Mucosa of stomach (tissue), 1 donor: ENCODE data around the gene PCSK6.

Experiments used
- H3K27me3 ChIP-seq: one replicate; pipeline ENCODE4 v1.7.0; 2013; ENCODE audit warnings: mild to moderate bottlenecking, low read length; ENCODE audit not compliant: control insufficient read depth, insufficient read depth
- H3K36me3 ChIP-seq: one replicate; pipeline ENCODE4 v1.7.0; 2013; ENCODE audit warnings: low read length; ENCODE audit not compliant: control insufficient read depth, insufficient read depth
- H3K4me1 ChIP-seq: one replicate; pipeline ENCODE4 v1.7.0; 2013; ENCODE audit warnings: mild to moderate bottlenecking, low read length; ENCODE audit not compliant: control insufficient read depth, insufficient read depth
- H3K4me3 ChIP-seq: one replicate; pipeline ENCODE4 v1.7.0; 2013; ENCODE audit warnings: low read length
- H3K9ac ChIP-seq: one replicate; pipeline ENCODE4 v1.7.0; 2013; ENCODE audit warnings: mild to moderate bottlenecking, low read length, moderate library complexity
- H3K9me3 ChIP-seq: one replicate; pipeline ENCODE4 v1.7.0; 2013; ENCODE audit warnings: mild to moderate bottlenecking, low read length, moderate library complexity; ENCODE audit not compliant: control insufficient read depth
- donor health status: Pancreatic carcinoma.

Gene PCSK6

DNA sequence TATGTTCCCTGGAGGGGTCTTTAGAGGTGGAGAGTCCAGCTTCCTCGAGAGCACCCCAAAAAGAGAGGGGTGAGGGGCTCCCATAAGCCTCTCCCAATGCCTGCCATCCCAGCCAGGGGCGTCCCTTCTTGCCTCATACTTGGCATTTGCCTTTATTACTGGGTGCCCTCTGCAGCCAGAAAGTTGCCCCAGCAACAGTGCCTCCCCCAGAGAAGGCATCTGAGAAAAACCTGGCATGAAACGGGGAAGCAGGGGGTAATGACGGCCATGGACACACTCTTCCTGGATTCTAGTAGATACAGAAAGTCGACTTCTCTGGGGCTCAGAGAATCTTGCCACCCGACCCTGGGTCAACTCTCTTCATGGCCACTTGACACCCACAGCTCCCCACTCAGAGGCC is 90.1 kb downstream of the PCSK6 start:
- H3K9ac ChIP-seq, result no peak overlapping the region
- H3K9me3 ChIP-seq, result no peaks in the 10 kb centered on the region
- no peaks in the 10 kb centered on the region for H3K27me3 ChIP-seq
- H3K4me3 ChIP-seq, result no peak overlapping the region
- no peaks in the 10 kb centered on the region for H3K4me1 ChIP-seq
- H3K36me3 ChIP-seq, result no peaks in the 10 kb centered on the region

DNA sequence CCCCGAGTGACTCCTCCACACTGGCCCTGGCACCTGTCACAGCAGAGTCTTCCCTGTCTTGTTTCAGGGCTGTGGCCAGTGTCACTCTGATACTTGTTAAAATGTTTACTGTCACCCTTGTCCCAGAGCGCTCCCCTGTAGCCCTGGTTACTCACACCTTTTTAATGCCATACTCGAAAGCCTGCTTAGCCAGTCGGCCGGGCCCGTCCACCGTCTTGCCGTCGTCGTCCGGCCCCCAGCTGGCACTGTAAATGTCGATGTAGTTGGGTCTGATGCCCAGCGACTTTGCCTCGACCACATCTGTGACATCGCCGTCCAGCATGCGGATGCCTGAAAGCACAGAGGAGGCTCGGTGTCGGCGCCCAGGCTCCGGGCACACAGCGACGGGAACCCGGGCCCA is 91.3 kb downstream of the PCSK6 start:
- H3K27me3 ChIP-seq, result no peaks in the 10 kb centered on the region
- no peaks in the 10 kb centered on the region for H3K4me1 ChIP-seq
- H3K9ac ChIP-seq, result no peak overlapping the region
- H3K4me3 ChIP-seq, result no peak overlapping the region
- H3K36me3 ChIP-seq, result no peaks in the 10 kb centered on the region
- H3K9me3 ChIP-seq, result no peaks in the 10 kb centered on the region

DNA sequence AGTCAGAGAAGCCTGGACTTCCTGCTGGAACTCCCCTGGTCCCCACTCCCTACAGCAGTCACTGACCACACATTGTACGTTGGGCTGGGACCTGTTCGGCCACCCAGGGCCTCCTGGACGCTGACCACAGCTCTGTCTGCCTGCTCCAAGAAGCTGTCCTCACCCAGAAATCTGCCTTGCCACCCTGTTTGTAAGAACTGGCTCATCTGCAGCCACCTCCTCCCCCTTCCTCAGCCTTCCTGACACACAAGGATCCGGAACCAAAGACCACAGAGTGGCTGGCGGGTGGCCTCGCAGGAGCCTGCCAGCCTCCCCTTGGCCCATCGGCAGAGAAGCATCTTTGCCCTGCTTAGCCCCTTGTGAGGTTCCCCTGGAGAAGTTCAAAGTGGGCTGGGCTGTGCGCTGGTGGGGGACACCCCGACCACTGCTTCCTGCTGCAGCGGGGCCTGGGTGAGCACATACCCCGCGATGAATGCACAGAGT is 91.9 kb downstream of the PCSK6 start:
- Histone ChIP-seq H3K4me1 (no peaks in the 10 kb centered on the region), H3K9ac (no peak overlapping the region), H3K9me3 (no peaks in the 10 kb centered on the region), H3K27me3 (no peaks in the 10 kb centered on the region), H3K4me3 (no peak overlapping the region), H3K36me3 (no peaks in the 10 kb centered on the region)

DNA sequence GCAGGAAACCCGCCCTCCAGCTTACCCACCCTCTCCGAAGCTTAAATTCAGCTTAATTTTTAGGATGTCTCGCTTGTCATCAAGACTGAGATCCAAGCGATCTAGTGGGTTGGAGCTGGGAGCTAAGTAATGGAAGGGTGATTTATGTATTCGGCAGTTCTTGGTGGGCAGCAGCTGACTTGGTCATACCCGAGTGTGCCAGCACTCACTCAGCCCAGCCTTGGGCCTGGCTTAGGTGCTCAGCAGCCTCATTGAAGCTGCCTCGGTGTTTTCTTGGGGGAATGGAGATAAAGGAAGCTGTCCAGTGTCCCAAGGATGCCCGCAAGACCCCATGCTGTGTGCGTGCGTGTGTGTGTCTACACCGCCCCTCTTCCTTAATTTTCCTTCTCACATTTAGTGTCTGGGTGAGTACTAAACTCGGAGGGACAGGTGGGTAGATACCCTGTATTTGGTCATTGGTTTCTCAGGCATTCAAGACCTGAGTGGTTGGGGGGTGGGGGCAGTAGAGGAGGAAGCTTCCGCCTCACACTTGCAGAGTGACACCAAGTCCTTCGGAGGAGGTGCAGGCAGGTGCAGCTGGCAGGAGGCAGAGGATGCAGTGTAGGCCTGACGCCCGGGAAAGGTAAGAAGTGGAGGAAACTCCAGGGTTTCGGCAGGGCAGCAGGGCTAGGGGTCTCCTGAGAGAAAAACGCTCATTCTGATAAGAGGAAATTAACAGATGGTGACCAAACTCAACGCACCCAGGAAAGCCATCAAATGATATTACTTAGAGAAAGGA is 92.8 kb downstream of the PCSK6 start:
- Histone ChIP-seq H3K4me1 (no peaks in the 10 kb centered on the region), H3K27me3 (no peaks in the 10 kb centered on the region), H3K36me3 (no peaks in the 10 kb centered on the region), H3K9me3 (no peaks in the 10 kb centered on the region), H3K4me3 (no peak overlapping the region), H3K9ac (no peak overlapping the region)

DNA sequence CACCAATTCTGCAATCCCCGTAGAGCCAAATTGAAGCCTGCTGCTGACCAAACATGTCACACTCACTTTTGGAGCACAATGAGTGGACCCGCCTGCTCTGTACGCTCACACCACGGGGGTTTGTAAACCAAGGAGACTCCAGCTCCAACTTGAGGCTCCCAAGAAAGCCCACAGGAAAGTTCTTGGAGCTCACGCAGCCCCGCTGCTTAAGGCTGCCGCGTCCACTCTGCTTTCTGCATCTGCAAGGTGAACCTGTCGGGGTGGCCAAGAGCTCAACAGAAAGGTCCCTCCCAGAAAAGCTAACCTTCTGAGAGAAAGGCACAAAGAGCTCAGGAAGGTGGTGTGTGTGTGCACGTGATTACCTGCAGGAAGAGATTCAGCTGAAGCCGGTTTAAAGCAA is 94.9 kb downstream of the PCSK6 start:
- Histone ChIP-seq H3K4me1 (no peaks in the 10 kb centered on the region), H3K9me3 (no peaks in the 10 kb centered on the region), H3K36me3 (no peaks in the 10 kb centered on the region), H3K27me3 (no peaks in the 10 kb centered on the region), H3K4me3 (no peak overlapping the region), H3K9ac (no peak overlapping the region)

DNA sequence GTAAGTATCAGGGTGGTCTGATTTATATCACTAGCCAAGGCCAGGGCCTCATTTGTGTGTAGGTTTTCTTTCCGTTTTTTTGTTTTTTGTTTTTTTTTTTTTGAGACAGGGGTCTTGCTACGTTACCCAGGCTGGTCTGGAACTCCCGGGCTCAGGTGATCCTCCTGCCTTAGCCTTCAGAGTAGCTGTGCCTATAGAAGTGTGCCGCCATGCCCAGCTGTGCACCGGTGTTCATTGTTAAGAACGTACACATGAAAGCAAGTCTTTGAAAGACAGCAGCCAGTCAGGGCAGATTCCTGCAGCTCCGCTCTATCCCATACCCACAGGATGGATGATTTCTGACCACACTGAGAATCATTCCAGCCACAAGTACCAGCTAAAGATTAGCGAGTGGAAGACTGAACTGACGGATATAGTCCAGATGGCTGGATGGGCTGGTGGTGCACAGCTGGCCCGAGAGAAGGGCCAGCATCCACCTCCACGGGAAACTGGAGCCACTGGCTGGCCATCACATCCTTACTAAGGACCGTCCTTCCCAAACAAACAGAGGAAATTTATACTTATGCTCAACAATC is 95.4 kb downstream of the PCSK6 start:
- Histone ChIP-seq H3K4me1 (no peaks in the 10 kb centered on the region), H3K4me3 (no peak overlapping the region), H3K27me3 (no peaks in the 10 kb centered on the region), H3K9ac (no peak overlapping the region), H3K9me3 (no peaks in the 10 kb centered on the region), H3K36me3 (no peaks in the 10 kb centered on the region)

DNA sequence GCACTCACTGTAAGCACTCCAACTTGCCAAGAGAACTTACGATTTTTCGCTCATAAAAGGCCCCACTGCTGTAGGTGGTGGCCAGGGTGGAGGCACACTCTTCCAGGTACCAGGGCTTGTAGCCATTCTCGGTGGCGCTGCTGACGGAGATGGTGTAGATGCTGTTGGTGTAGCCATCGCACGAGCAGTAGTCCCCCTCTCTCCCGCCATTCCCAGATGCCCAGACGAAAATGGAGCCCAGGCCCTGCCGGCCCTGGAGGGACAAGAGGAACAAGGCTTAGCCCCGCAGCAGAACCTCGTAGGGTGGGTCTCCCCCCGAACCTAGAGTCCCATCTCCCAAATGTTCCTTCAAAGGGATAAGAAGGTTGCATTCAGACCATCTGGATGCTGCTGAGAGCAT is 96.3 kb downstream of the PCSK6 start:
- H3K36me3 ChIP-seq, result no peaks in the 10 kb centered on the region
- no peaks in the 10 kb centered on the region for H3K4me1 ChIP-seq
- H3K4me3 ChIP-seq, result no peak overlapping the region
- H3K9ac ChIP-seq, result no peak overlapping the region
- H3K9me3 ChIP-seq, result no peaks in the 10 kb centered on the region
- no peaks in the 10 kb centered on the region for H3K27me3 ChIP-seq

DNA sequence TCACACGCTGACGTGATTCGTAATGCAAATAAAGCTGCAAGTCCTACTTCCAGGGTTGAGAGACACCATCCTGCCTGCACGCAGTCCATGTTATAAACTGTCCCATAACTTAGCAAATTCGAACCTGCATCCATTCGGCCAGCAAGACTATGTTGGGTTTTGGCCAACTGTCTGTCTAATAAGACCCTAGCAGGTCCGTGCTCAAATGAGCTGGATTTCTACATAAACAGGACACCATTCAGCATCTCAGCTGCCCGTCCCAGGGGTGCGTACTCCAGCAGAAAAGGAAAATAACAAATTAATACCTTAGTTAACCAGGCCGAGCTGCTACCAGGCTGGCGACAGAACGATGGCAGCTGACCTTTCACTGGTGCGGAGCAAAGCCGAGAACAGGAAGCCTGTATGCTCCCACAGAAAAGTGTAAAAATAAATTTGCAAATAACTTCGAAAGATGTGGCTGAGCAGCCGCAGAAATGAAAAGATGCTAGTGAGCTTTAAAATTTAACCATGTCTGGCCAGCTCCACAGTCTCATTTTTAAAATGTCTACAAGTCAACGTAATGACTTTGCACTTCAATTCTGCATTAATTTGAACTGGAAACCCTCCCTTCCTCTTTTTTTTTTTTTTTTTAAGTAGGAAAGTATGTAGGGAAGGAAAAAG is 97.4 kb downstream of the PCSK6 start:
- Histone ChIP-seq H3K9ac (no peak overlapping the region), H3K4me3 (no peak overlapping the region), H3K27me3 (no peaks in the 10 kb centered on the region), H3K4me1 (no peaks in the 10 kb centered on the region), H3K9me3 (no peaks in the 10 kb centered on the region), H3K36me3 (no peaks in the 10 kb centered on the region)

DNA sequence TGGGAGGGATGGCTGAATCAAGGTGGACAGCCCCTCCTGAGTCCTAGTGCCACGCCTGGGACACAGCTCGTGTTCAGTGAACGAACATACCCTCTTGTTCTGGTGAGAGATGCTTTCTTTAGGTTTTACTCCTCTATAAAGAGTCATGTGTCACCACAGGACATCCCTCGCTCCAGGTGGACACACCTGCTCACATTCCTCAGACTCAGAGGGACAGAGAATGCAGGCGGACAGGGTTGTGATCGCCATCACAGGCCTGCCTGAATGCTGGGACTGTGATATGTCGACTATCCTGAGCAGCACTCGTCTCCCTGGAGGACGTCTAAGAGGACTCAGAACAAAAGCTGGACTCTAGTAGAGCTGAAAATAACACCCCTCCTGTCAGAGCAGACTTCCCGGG is 98.1 kb downstream of the PCSK6 start:
- Histone ChIP-seq H3K27me3 (no peaks in the 10 kb centered on the region), H3K9me3 (no peaks in the 10 kb centered on the region), H3K9ac (no peak overlapping the region), H3K4me1 (no peaks in the 10 kb centered on the region), H3K36me3 (no peaks in the 10 kb centered on the region), H3K4me3 (no peak overlapping the region)

DNA sequence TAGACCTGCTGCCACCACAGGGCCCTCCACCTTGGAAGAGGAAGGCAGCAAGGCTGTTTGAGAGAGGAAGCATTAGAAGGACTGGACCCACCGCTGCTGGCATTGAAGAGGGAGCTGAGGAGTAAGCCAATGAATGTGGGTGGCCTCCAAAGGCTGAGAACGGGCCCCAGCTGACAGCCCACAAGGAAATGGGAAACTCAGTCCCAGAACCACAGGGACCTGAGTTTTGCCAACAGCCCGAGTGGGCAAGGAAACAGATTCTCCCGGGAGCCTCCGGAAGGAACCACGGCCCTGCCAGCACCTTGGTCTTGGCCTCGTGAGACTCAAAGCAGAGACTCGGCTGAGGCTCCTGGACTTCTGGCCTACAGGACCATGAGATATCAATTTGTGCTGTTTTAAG is 99.0 kb downstream of the PCSK6 start:
- Histone ChIP-seq H3K9ac (no peak overlapping the region), H3K27me3 (no peaks in the 10 kb centered on the region), H3K4me1 (no peaks in the 10 kb centered on the region), H3K36me3 (no peaks in the 10 kb centered on the region), H3K9me3 (no peaks in the 10 kb centered on the region), H3K4me3 (no peak overlapping the region)

DNA sequence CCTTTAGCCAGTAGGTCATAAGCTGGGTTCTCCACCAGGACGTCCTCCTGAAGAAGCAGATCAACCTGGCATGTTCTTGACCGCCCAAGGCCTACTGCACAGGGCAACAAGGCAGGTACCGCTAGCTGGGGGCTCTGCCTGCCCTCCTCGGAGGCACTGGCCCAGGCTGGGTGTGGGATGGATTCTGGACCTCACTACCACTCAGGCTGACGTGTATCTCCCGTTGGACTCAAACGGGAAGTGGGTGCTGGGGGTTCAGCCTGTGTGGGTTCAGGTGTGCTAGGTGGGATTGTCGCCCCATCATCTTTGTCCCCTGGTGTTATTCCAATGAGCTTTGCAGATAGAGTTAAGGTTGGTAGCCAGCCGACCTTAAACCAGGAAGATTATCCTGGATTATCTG is 99.4 kb downstream of the PCSK6 start:
- Histone ChIP-seq H3K4me3 (no peak overlapping the region), H3K36me3 (no peaks in the 10 kb centered on the region), H3K27me3 (no peaks in the 10 kb centered on the region), H3K9ac (no peak overlapping the region), H3K4me1 (no peaks in the 10 kb centered on the region), H3K9me3 (no peaks in the 10 kb centered on the region)

DNA sequence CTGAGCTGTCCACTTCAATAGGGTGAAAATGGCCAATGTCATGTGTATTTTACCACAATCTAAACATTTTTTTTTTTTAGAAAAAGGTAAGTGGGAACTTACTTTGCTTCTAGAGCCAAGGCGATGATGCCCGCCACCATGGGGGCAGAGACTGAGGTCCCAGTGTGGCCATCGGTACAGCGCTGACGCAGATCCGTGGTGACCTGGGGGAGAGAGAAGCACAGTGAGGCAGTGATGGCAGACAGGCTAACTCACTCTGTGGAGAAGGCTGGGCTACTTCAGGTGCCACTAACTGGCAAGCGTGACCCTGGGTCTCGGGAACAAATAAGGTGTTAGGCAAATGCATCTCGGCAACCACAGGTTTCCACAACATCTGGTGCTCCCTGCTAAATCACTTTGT is 100.1 kb downstream of the PCSK6 start:
- Histone ChIP-seq H3K36me3 (no peaks in the 10 kb centered on the region), H3K9ac (no peak overlapping the region), H3K4me1 (no peaks in the 10 kb centered on the region), H3K27me3 (no peaks in the 10 kb centered on the region), H3K4me3 (no peak overlapping the region), H3K9me3 (no peaks in the 10 kb centered on the region)
